ENCODE measurements around the gene NCOR1. TPM values are rescaled to one million over a fixed set of nuclear protein-coding genes. Genes with fewer than 3 reads are reported as not detected.

Gene NCOR1
- total and polyA plus RNA-seq, 2 of the 13 experiments (the other 11 are each of a cell fraction or from before 2014, with no cell fraction given): 57.0 to 71.7 TPM

DNA sequence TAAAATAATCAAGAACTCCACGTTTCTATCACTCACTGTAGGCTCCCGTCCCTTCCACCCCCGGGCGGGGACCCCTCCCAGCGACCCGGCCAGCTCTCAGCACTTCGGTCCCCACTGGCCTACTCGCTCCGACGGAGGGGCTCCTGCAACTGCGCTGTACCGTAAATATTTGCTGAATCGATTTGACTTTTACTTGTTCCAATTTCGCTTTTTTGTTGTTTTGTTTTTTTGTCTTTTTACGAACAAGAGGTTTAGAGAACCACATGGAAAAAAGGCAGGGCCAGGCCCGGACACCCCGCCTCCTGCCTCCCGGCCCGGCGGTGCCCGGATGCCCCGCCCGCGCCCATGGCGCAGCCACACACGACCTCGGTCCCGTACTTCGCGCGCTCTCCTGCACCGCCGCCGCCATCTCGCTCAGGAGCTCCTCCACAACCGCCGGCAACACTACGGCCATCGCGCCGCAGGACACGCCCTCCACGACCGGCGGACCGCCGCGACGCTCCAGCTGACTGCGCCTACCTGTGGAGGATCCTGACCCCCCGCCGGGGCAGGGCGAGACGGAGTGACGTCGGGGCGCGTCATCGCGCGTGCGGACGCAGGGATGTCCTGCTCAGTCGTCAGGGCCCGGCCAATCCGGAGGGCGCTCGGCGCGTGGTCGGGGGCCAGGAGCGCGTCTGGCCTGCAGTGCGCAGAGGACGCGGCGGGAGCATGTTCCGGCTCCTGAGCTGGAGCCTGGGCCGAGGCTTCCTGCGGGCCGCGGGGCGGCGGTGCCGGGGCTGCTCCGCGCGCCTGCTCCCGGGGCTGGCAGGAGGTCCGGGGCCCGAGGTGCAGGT is 216.0 kb downstream of the NCOR1 start, which contains the start of the genes TTC19 and ZSWIM7 (continued):
- TF ChIP-seq, protein P1, sequence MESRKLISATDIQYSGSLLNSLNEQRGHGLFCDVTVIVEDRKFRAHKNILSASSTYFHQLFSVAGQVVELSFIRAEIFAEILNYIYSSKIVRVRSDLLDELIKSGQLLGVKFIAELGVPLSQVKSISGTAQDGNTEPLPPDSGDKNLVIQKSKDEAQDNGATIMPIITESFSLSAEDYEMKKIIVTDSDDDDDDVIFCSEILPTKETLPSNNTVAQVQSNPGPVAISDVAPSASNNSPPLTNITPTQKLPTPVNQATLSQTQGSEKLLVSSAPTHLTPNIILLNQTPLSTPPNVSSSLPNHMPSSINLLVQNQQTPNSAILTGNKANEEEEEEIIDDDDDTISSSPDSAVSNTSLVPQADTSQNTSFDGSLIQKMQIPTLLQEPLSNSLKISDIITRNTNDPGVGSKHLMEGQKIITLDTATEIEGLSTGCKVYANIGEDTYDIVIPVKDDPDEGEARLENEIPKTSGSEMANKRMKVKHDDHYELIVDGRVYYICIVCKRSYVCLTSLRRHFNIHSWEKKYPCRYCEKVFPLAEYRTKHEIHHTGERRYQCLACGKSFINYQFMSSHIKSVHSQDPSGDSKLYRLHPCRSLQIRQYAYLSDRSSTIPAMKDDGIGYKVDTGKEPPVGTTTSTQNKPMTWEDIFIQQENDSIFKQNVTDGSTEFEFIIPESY (CRISPR knock-in tag; IDR thresholded peaks at IDR 0.05): no peak
- TF ChIP-seq, protein P2, sequence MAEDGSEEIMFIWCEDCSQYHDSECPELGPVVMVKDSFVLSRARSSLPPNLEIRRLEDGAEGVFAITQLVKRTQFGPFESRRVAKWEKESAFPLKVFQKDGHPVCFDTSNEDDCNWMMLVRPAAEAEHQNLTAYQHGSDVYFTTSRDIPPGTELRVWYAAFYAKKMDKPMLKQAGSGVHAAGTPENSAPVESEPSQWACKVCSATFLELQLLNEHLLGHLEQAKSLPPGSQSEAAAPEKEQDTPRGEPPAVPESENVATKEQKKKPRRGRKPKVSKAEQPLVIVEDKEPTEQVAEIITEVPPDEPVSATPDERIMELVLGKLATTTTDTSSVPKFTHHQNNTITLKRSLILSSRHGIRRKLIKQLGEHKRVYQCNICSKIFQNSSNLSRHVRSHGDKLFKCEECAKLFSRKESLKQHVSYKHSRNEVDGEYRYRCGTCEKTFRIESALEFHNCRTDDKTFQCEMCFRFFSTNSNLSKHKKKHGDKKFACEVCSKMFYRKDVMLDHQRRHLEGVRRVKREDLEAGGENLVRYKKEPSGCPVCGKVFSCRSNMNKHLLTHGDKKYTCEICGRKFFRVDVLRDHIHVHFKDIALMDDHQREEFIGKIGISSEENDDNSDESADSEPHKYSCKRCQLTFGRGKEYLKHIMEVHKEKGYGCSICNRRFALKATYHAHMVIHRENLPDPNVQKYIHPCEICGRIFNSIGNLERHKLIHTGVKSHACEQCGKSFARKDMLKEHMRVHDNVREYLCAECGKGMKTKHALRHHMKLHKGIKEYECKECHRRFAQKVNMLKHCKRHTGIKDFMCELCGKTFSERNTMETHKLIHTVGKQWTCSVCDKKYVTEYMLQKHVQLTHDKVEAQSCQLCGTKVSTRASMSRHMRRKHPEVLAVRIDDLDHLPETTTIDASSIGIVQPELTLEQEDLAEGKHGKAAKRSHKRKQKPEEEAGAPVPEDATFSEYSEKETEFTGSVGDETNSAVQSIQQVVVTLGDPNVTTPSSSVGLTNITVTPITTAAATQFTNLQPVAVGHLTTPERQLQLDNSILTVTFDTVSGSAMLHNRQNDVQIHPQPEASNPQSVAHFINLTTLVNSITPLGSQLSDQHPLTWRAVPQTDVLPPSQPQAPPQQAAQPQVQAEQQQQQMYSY (CRISPR knock-in tag; IDR thresholded peaks at IDR 0.05): peak; percentile 78
- TF ChIP-seq, protein P3, sequence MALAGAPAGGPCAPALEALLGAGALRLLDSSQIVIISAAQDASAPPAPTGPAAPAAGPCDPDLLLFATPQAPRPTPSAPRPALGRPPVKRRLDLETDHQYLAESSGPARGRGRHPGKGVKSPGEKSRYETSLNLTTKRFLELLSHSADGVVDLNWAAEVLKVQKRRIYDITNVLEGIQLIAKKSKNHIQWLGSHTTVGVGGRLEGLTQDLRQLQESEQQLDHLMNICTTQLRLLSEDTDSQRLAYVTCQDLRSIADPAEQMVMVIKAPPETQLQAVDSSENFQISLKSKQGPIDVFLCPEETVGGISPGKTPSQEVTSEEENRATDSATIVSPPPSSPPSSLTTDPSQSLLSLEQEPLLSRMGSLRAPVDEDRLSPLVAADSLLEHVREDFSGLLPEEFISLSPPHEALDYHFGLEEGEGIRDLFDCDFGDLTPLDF (CRISPR knock-in tag; IDR thresholded peaks at IDR 0.05): peak; percentile 56
- TF ChIP-seq ZNF121 (CRISPR knock-in tag; IDR thresholded peaks at IDR 0.05) (0 out of 2 replicates have a peak, but pooled peaks have one; percentile 67), KDM3A (CRISPR knock-in tag; IDR thresholded peaks at IDR 0.05; ENCODE audit: low read depth) (peak; percentile 74; the same call in 1 of the 2 replicates), SMARCC2 (IDR thresholded peaks at IDR 0.05) (no peak), PCBP1 (IDR thresholded peaks at IDR 0.05; ENCODE audit: borderline replicate concordance, low read depth, low read length) (no peak), ESRRA (CRISPR knock-in tag; IDR thresholded peaks at IDR 0.05; ENCODE audit: low read depth) (peak; percentile 74), ZFP36 (IDR thresholded peaks at IDR 0.05; ENCODE audit: borderline replicate concordance, low read depth, low read length, partially characterized antibody) (no peak), ISX (CRISPR knock-in tag; conservative IDR thresholded peaks at IDR 0.05) (0 out of 2 replicates have a peak, but pooled peaks have one; percentile 70), PTBP1 (IDR thresholded peaks at IDR 0.05; ENCODE audit: low read depth, low read length, poor library complexity, severe bottlenecking) (no peak), ZKSCAN1 (IDR thresholded peaks at IDR 0.05; ENCODE audit: low read length) (no peak)
- TF ChIP-seq, protein P4, sequence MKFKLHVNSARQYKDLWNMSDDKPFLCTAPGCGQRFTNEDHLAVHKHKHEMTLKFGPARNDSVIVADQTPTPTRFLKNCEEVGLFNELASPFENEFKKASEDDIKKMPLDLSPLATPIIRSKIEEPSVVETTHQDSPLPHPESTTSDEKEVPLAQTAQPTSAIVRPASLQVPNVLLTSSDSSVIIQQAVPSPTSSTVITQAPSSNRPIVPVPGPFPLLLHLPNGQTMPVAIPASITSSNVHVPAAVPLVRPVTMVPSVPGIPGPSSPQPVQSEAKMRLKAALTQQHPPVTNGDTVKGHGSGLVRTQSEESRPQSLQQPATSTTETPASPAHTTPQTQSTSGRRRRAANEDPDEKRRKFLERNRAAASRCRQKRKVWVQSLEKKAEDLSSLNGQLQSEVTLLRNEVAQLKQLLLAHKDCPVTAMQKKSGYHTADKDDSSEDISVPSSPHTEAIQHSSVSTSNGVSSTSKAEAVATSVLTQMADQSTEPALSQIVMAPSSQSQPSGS (CRISPR knock-in tag; IDR thresholded peaks at IDR 0.05): peak; percentile 90
- TF ChIP-seq, protein P5, sequence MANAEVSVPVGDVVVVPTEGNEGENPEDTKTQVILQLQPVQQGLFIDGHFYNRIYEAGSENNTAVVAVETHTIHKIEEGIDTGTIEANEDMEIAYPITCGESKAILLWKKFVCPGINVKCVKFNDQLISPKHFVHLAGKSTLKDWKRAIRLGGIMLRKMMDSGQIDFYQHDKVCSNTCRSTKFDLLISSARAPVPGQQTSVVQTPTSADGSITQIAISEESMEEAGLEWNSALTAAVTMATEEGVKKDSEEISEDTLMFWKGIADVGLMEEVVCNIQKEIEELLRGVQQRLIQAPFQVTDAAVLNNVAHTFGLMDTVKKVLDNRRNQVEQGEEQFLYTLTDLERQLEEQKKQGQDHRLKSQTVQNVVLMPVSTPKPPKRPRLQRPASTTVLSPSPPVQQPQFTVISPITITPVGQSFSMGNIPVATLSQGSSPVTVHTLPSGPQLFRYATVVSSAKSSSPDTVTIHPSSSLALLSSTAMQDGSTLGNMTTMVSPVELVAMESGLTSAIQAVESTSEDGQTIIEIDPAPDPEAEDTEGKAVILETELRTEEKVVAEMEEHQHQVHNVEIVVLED (CRISPR knock-in tag; IDR thresholded peaks at IDR 0.05; ENCODE audit: borderline replicate concordance): peak; percentile 99
- TF ChIP-seq, protein P6, sequence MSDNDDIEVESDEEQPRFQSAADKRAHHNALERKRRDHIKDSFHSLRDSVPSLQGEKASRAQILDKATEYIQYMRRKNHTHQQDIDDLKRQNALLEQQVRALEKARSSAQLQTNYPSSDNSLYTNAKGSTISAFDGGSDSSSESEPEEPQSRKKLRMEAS (IDR thresholded peaks at IDR 0.05): peak; percentile 89
- TF ChIP-seq, protein P7, sequence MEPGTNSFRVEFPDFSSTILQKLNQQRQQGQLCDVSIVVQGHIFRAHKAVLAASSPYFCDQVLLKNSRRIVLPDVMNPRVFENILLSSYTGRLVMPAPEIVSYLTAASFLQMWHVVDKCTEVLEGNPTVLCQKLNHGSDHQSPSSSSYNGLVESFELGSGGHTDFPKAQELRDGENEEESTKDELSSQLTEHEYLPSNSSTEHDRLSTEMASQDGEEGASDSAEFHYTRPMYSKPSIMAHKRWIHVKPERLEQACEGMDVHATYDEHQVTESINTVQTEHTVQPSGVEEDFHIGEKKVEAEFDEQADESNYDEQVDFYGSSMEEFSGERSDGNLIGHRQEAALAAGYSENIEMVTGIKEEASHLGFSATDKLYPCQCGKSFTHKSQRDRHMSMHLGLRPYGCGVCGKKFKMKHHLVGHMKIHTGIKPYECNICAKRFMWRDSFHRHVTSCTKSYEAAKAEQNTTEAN (CRISPR knock-in tag; conservative IDR thresholded peaks at IDR 0.05): peak; percentile 87
